SK-N-SH treated with all-trans-retinoic acid at 6 μM for 48 hours (cell line): ENCODE measurements around the gene DYNLT1.

Experiments
- ATAC-seq: fragments of 200-7000 bp; cut with Tn5 transposase; 3 replicates; pipeline ENCODE4 v1.9.1; 2020; ENCODE audit warnings: mild to moderate bottlenecking, moderate library complexity
- BACH2 ChIP-seq: fragments of 250-450 bp; sonication (Bioruptor Pico); IDR thresholded peaks from 2 replicates; pipeline ENCODE4 v1.9.0; 2021; ENCODE audit warnings: mild to moderate bottlenecking, borderline replicate concordance
- CREB5 ChIP-seq: fragments of 250-450 bp; sonication (Bioruptor Pico); IDR thresholded peaks from 2 replicates; pipeline ENCODE4 v1.5.1; 2020; ENCODE audit warnings: low read depth, mild to moderate bottlenecking, moderate library complexity
- CSDC2 ChIP-seq: fragments of 250-450 bp; sonication (Bioruptor Pico); IDR thresholded peaks from 2 replicates; pipeline ENCODE4 v1.5.0; 2020; ENCODE audit warnings: mild to moderate bottlenecking, moderate library complexity
- CSRNP3 ChIP-seq: fragments of 250-450 bp; sonication (Bioruptor Pico); IDR thresholded peaks from 2 replicates; pipeline ENCODE4 v1.5.1; 2021; ENCODE audit warnings: mild to moderate bottlenecking, moderate library complexity
- ESRRG ChIP-seq: fragments of 250-450 bp; sonication (Bioruptor Pico); IDR thresholded peaks from 2 replicates; pipeline ENCODE4 v1.6.1; 2021; ENCODE audit warnings: mild to moderate bottlenecking
- GLIS3 ChIP-seq: fragments of 250-450 bp; sonication (Bioruptor Pico); IDR thresholded peaks from 2 replicates; pipeline ENCODE4 v1.5.0; 2020; ENCODE audit warnings: mild to moderate bottlenecking, moderate library complexity
- ISL1 ChIP-seq: fragments of 250-450 bp; sonication (Bioruptor Pico); IDR thresholded peaks from 2 replicates; pipeline ENCODE4 v2.1.2; 2022; ENCODE audit warnings: mild to moderate bottlenecking, moderate library complexity
- PATZ1 ChIP-seq: fragments of 250-450 bp; sonication (Bioruptor Pico); IDR thresholded peaks from 2 replicates; pipeline ENCODE4 v1.8.0; 2020; ENCODE audit warnings: mild to moderate bottlenecking, moderate library complexity, borderline replicate concordance
- POU6F1 ChIP-seq: fragments of 250-450 bp; sonication (Bioruptor Pico); IDR thresholded peaks from 2 replicates; pipeline ENCODE4 v1.8.0; 2021; ENCODE audit warnings: low read depth, mild to moderate bottlenecking, moderate library complexity, borderline replicate concordance
- RARB ChIP-seq: fragments of 250-450 bp; sonication (Bioruptor Pico); IDR thresholded peaks from 2 replicates; pipeline ENCODE4 v1.8.0; 2021; ENCODE audit warnings: mild to moderate bottlenecking, moderate library complexity
- TCF4 ChIP-seq: fragments of 250-450 bp; sonication (Bioruptor Pico); IDR thresholded peaks from 2 replicates; pipeline ENCODE4 v1.8.0; 2021; ENCODE audit warnings: mild to moderate bottlenecking, moderate library complexity, borderline replicate concordance
- TOX ChIP-seq: fragments of 250-450 bp; sonication (Bioruptor Pico); IDR thresholded peaks from 2 replicates; pipeline ENCODE4 v1.8.0; 2021; ENCODE audit warnings: mild to moderate bottlenecking, moderate library complexity, borderline replicate concordance
- TSHZ2 ChIP-seq: fragments of 250-450 bp; sonication (Bioruptor Pico); IDR thresholded peaks from 2 replicates; pipeline ENCODE4 v1.5.0; 2020; ENCODE audit warnings: mild to moderate bottlenecking, moderate library complexity
- ZC3H10 ChIP-seq: fragments of 250-450 bp; sonication (Bioruptor Pico); IDR thresholded peaks from 2 replicates; pipeline ENCODE4 v1.5.1; 2021; ENCODE audit warnings: mild to moderate bottlenecking, moderate library complexity
- ZFP3 ChIP-seq: fragments of 250-450 bp; sonication (Bioruptor Pico); IDR thresholded peaks from 2 replicates; pipeline ENCODE4 v1.5.0; 2020; ENCODE audit warnings: mild to moderate bottlenecking, moderate library complexity

Gene DYNLT1

GRCh38 chr6:158688860-158689259 is 44.3 kb upstream of the DYNLT1 start (continued):
- TF ChIP-seq CREB5 (CRISPR knock-in tag) = no peak

GRCh38 chr6:158687506-158687905 is 43.0 kb upstream of the DYNLT1 start:
- TF ChIP-seq RARB = no peak
- TF ChIP-seq CSDC2 (CRISPR knock-in tag) = no peak
- ATAC-seq = no peak

- no peak for TF ChIP-seq BACH2 (CRISPR knock-in tag)
- no peak for TF ChIP-seq CSDC2 (CRISPR knock-in tag)
- no peak for ATAC-seq
These were observed 42.3 kb upstream of the DYNLT1 start for GRCh38 chr6:158686791-158687381.

- ATAC-seq = no peak
- TF ChIP-seq ISL1 (CRISPR knock-in tag) = no peak
- TF ChIP-seq PATZ1 (CRISPR knock-in tag) = no peak
- no peak for TF ChIP-seq CSDC2 (CRISPR knock-in tag)
- TF ChIP-seq BACH2 (CRISPR knock-in tag) = no peak
- no peak for TF ChIP-seq POU6F1 (CRISPR knock-in tag)
- TF ChIP-seq CREB5 (CRISPR knock-in tag) = no peak
- TF ChIP-seq TOX (CRISPR knock-in tag) = no peak
- no peak for TF ChIP-seq ZFP3
- no peak for TF ChIP-seq TCF4 (CRISPR knock-in tag)
- no peak for TF ChIP-seq TSHZ2 (CRISPR knock-in tag)
- no peak for TF ChIP-seq ESRRG (CRISPR knock-in tag)
- TF ChIP-seq GLIS3 = no peak
- TF ChIP-seq CSRNP3 (CRISPR knock-in tag) = no peak
- no peak for TF ChIP-seq ZC3H10 (CRISPR knock-in tag)
These were observed 41.8 kb upstream of the DYNLT1 start for GRCh38 chr6:158686311-158686710.
